Measurements from ENCODE around the gene PPP1R13L. TPM values are rescaled to one million over a fixed set of nuclear protein-coding genes. Genes with fewer than 3 reads are reported as not detected.

Gene PPP1R13L
- polyA plus RNA-seq, 1 donor from 2014 or later = not detected

DNA sequence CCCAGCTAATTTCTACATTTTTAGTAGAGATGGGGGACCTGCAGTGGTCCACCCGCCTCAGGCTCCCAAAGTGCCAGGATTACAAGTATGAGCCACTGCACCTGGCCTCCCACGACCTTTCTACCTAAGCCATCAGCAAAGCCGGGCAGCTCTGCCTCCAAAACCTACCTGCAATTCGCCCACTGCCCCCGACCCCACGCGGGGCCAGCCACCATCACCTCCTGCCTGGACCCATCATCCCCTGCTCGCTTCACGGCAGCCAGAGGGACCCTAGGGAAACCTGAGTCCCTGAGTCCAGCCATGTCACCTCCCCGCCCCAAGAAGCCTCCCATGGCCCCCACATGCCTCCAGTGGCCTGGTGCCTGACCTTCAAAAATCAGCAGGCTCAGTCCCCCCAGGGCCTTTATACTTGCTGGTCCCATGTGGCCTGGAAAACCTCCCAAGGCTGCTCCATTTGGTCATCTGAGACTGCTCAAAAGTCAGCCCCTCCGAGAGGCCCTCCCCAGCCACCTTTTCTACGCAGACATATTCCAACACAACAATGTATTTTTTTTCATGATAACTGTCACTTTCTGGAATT, 46.6 kb downstream of the PPP1R13L start:
- Histone ChIP-seq H3K27me3 (ENCODE audit: insufficient read depth, low read depth, low read length) (no peaks in the 10 kb centered on the region), H3K36me3 (ENCODE audit: insufficient read depth, low read length) (no peaks in the 10 kb centered on the region), H3K9me3 (ENCODE audit: low read length) (no peaks in the 10 kb centered on the region), H3K4me3 (ENCODE audit: low read length) (no peak overlapping the region), H2AFZ (ENCODE audit: low read depth, low read length) (no peak overlapping the region), H3K9ac (ENCODE audit: low read length) (no peak overlapping the region), H3K27ac (ENCODE audit: low read length) (no peak overlapping the region), H3K79me2 (replicated peaks; ENCODE audit: insufficient read depth, low read length) (no peaks in the 10 kb centered on the region), H3F3A (ENCODE audit: insufficient read depth, low read length, poor library complexity, severe bottlenecking) (no peaks in the 10 kb centered on the region), H4K20me1 (ENCODE audit: insufficient read depth) (no peaks in the 10 kb centered on the region), H3K9me2 (ENCODE audit: insufficient read depth, low read length) (no peaks in the 10 kb centered on the region), H3K4me2 (ENCODE audit: low read length) (no peak overlapping the region)
- TF ChIP-seq MXI1 (conservative IDR thresholded peaks at IDR 0.05; ENCODE audit: poor library complexity, severe bottlenecking) (no peak), EP300 (conservative IDR thresholded peaks at IDR 0.05; ENCODE audit: poor library complexity, severe bottlenecking) (no peak), POLR2AphosphoS5 (IDR thresholded peaks at IDR 0.05) (no peak), TAF1 (IDR thresholded peaks at IDR 0.05; ENCODE audit: low read depth) (no peak), SMC3 (conservative IDR thresholded peaks at IDR 0.05; ENCODE audit: poor library complexity) (no peak), RAD21 (conservative IDR thresholded peaks at IDR 0.05) (no peak), EZH2 (IDR thresholded peaks at IDR 0.05; ENCODE audit: borderline replicate concordance, insufficient read depth, low read length, poor library complexity, severe bottlenecking) (no peak)
- TF ChIP-seq, protein P1, sequence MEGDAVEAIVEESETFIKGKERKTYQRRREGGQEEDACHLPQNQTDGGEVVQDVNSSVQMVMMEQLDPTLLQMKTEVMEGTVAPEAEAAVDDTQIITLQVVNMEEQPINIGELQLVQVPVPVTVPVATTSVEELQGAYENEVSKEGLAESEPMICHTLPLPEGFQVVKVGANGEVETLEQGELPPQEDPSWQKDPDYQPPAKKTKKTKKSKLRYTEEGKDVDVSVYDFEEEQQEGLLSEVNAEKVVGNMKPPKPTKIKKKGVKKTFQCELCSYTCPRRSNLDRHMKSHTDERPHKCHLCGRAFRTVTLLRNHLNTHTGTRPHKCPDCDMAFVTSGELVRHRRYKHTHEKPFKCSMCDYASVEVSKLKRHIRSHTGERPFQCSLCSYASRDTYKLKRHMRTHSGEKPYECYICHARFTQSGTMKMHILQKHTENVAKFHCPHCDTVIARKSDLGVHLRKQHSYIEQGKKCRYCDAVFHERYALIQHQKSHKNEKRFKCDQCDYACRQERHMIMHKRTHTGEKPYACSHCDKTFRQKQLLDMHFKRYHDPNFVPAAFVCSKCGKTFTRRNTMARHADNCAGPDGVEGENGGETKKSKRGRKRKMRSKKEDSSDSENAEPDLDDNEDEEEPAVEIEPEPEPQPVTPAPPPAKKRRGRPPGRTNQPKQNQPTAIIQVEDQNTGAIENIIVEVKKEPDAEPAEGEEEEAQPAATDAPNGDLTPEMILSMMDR (IDR thresholded peaks at IDR 0.05; ENCODE audit: poor library complexity, severe bottlenecking) = no peak
- TF ChIP-seq, protein P2, sequence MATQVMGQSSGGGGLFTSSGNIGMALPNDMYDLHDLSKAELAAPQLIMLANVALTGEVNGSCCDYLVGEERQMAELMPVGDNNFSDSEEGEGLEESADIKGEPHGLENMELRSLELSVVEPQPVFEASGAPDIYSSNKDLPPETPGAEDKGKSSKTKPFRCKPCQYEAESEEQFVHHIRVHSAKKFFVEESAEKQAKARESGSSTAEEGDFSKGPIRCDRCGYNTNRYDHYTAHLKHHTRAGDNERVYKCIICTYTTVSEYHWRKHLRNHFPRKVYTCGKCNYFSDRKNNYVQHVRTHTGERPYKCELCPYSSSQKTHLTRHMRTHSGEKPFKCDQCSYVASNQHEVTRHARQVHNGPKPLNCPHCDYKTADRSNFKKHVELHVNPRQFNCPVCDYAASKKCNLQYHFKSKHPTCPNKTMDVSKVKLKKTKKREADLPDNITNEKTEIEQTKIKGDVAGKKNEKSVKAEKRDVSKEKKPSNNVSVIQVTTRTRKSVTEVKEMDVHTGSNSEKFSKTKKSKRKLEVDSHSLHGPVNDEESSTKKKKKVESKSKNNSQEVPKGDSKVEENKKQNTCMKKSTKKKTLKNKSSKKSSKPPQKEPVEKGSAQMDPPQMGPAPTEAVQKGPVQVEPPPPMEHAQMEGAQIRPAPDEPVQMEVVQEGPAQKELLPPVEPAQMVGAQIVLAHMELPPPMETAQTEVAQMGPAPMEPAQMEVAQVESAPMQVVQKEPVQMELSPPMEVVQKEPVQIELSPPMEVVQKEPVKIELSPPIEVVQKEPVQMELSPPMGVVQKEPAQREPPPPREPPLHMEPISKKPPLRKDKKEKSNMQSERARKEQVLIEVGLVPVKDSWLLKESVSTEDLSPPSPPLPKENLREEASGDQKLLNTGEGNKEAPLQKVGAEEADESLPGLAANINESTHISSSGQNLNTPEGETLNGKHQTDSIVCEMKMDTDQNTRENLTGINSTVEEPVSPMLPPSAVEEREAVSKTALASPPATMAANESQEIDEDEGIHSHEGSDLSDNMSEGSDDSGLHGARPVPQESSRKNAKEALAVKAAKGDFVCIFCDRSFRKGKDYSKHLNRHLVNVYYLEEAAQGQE (IDR thresholded peaks at IDR 0.05; ENCODE audit: borderline replicate concordance) = no peak

DNA sequence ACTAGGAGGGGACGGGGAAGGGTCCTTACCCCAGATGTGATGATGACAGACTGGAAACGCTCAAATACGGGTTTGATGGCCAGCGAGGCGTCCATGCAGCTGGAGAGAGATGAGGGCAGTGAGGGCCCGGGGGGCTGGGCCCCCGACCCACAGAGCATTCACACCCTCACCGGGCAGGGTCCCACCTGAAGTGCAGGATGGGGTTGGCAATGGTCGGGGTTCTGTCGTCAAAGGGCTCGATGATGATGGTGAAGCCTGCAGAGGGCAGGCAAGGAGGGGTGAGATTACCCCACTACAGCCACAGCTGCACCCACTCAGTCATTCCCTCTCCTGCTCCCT, 47.5 kb downstream of the PPP1R13L start:
- Histone ChIP-seq H3F3A (ENCODE audit: insufficient read depth, low read length, poor library complexity, severe bottlenecking) (no peaks in the 10 kb centered on the region), H3K36me3 (ENCODE audit: insufficient read depth, low read length) (no peaks in the 10 kb centered on the region), H3K9ac (ENCODE audit: low read length) (no peak overlapping the region), H4K20me1 (ENCODE audit: insufficient read depth) (no peaks in the 10 kb centered on the region), H2AFZ (ENCODE audit: low read depth, low read length) (no peak overlapping the region), H3K9me3 (ENCODE audit: low read length) (no peaks in the 10 kb centered on the region), H3K27ac (ENCODE audit: low read length) (no peak overlapping the region), H3K4me2 (ENCODE audit: low read length) (no peak overlapping the region), H3K9me2 (ENCODE audit: insufficient read depth, low read length) (no peaks in the 10 kb centered on the region), H3K27me3 (ENCODE audit: insufficient read depth, low read depth, low read length) (no peaks in the 10 kb centered on the region), H3K4me3 (ENCODE audit: low read length) (no peak overlapping the region), H3K79me2 (replicated peaks; ENCODE audit: insufficient read depth, low read length) (no peaks in the 10 kb centered on the region)
- TF ChIP-seq SMC3 (conservative IDR thresholded peaks at IDR 0.05; ENCODE audit: poor library complexity) (no peak), POLR2AphosphoS5 (IDR thresholded peaks at IDR 0.05) (no peak), EP300 (conservative IDR thresholded peaks at IDR 0.05; ENCODE audit: poor library complexity, severe bottlenecking) (no peak), RAD21 (conservative IDR thresholded peaks at IDR 0.05) (no peak), EZH2 (IDR thresholded peaks at IDR 0.05; ENCODE audit: borderline replicate concordance, insufficient read depth, low read length, poor library complexity, severe bottlenecking) (no peak), MXI1 (conservative IDR thresholded peaks at IDR 0.05; ENCODE audit: poor library complexity, severe bottlenecking) (no peak), TAF1 (IDR thresholded peaks at IDR 0.05; ENCODE audit: low read depth) (no peak)
- TF ChIP-seq, protein P1 (IDR thresholded peaks at IDR 0.05; ENCODE audit: poor library complexity, severe bottlenecking) = no peak
- TF ChIP-seq, protein P2 (IDR thresholded peaks at IDR 0.05; ENCODE audit: borderline replicate concordance) = no peak
